Suprapubic skin (tissue), 4 donors: ENCODE results near the gene HASPIN. TPM values are rescaled to one million over a fixed set of nuclear protein-coding genes. Genes with fewer than 3 reads are reported as not detected.
"Not testable (repeated sequence)": the region's sequence is repeated elsewhere in the genome, so short reads cannot be mapped to it uniquely, and the experiment has no call there.

Source experiments
- DNase-seq, 2 donors: peaks; one replicate each; pipeline ENCODE4 v3.0.0-alpha.2; 2019; ENCODE audit warnings: low spot score in 2 of 2
- H3K27ac ChIP-seq: fragments of 200-600 bp; sonication (generic); one replicate; pipeline ENCODE4 v1.5.1; 2019
- H3K27me3 ChIP-seq: fragments of 200-600 bp; sonication (generic); one replicate; pipeline ENCODE4 v1.5.1; 2019
- H3K36me3 ChIP-seq: fragments of 200-600 bp; sonication (generic); one replicate; pipeline ENCODE4 v1.5.1; 2019
- H3K4me1 ChIP-seq: fragments of 200-600 bp; sonication (generic); one replicate; pipeline ENCODE4 v1.5.1; 2019
- H3K4me3 ChIP-seq: fragments of 200-600 bp; sonication (generic); one replicate; pipeline ENCODE4 v1.5.1; 2019; ENCODE audit warnings: mild to moderate bottlenecking
- H3K9me3 ChIP-seq: fragments of 200-600 bp; sonication (generic); one replicate; pipeline ENCODE4 v1.5.1; 2019
- EP300 ChIP-seq: sonication (generic); formaldehyde crosslinking; IDR thresholded peaks from one replicate; pipeline ENCODE4 v1.6.1; 2017; ENCODE audit warnings: antibody characterized with exemption
- POLR2A ChIP-seq, 2 donors: fragments of 450-650 bp; IDR thresholded peaks; one replicate each; pipeline ENCODE4 v1.6.1; 2017; ENCODE audit warnings: antibody characterized with exemption in 2 of 2, mild to moderate bottlenecking in 2 of 2, moderate library complexity in 2 of 2
- POLR2AphosphoS5 ChIP-seq, 3 donors: sonication (generic); formaldehyde crosslinking; IDR thresholded peaks; one replicate each; pipeline ENCODE4 v1.6.1; 2017; ENCODE audit warnings: antibody characterized with exemption in 3 of 3
- WGBS: methylation state at CpG from one replicate; pipeline ENCODE4 v1.1.5; 2018; 5-methylcytosine and 5-hydroxymethylcytosine counted together
- total RNA-seq, 4 donors: library from RNA; depleted of rRNA; stranded (reverse); fragments of >200 nt; gene quantifications; one replicate each; pipeline ENCODE4 v1.1.0, GENCODE V29; 2016
- TF ChIP-seq, protein P1 (sequence below), 2 donors: fragments of 200-600 bp in 1 of 2; fragments of 450-650 bp in 1 of 2; sonication (generic) in 1 of 2; IDR thresholded peaks; one replicate each; pipeline ENCODE4 v1.5.1; 2016 to 2019; ENCODE audit warnings: antibody characterized with exemption in 2 of 2, mild to moderate bottlenecking in 1 of 2, moderate library complexity in 1 of 2

HASPIN gene
- total RNA-seq, 4 donors from 2014 or later = 0.40 to 2.1 (median 1.8) TPM

DNA sequence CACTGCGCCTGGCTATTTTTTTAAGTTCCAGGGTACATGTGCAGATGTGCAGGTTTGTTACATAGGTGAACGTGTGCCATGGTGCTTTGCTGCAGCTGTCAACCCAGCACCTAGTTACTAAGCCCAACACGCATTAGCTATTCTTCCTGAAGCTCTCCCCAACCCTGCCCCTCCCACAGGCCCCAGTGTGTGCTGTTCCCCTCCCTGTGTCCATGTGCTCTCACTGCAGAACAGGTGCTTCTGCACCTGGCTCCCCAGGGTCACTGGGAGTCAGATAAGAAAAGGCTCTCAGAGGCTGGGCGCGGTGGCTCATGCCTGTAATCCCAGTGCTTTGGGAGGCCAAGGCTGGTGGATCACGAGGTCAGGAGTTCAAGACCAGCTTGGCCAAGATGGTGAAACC is 6.2 kb downstream of the HASPIN start:
- Histone ChIP-seq H3K4me1 (no peaks in the 10 kb centered on the region), H3K27ac (no peak overlapping the region), H3K36me3 (no peaks in the 10 kb centered on the region), H3K9me3 (no peaks in the 10 kb centered on the region), H3K27me3 (no peaks in the 10 kb centered on the region), H3K4me3 (no peak overlapping the region)
- TF ChIP-seq POLR2A (IDR thresholded peaks at IDR 0.05) = no peak
- no peak for TF ChIP-seq EP300
- TF ChIP-seq POLR2AphosphoS5 (IDR thresholded peaks at IDR 0.05) = no peak
- TF ChIP-seq, protein P1, sequence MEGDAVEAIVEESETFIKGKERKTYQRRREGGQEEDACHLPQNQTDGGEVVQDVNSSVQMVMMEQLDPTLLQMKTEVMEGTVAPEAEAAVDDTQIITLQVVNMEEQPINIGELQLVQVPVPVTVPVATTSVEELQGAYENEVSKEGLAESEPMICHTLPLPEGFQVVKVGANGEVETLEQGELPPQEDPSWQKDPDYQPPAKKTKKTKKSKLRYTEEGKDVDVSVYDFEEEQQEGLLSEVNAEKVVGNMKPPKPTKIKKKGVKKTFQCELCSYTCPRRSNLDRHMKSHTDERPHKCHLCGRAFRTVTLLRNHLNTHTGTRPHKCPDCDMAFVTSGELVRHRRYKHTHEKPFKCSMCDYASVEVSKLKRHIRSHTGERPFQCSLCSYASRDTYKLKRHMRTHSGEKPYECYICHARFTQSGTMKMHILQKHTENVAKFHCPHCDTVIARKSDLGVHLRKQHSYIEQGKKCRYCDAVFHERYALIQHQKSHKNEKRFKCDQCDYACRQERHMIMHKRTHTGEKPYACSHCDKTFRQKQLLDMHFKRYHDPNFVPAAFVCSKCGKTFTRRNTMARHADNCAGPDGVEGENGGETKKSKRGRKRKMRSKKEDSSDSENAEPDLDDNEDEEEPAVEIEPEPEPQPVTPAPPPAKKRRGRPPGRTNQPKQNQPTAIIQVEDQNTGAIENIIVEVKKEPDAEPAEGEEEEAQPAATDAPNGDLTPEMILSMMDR (IDR thresholded peaks at IDR 0.05) = no peak
- DNase-seq = no peak
- 89% methylated on average over 6 of the region's 6 CpGs for WGBS

DNA sequence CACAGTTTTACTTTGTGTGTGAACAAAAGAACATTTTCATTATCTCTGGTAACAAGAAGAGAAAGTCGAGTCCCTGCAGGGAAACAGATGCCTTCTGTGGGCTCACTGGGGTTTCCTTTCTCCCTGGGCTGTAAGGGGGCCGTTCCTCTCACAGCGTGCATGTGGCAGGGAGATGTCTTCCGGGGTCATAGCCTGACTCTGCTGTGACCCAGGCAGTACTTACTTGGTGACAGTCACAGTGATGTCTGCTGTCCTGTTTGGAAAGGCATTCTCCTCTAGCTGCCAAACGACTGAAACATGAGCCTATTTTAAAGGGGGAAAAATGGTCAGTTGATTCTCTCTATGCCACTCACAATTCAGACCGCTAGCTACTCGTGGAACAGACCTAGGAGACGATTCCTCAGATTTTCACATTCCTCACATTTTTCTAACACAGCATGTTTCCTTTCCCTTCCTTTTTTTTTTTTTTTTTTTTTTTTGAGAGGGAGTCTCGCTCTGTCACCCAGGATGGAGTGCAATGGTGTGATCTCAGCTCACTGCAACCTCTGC is 7.3 kb downstream of the HASPIN start:
- no peak for TF ChIP-seq POLR2A (IDR thresholded peaks at IDR 0.05)
- TF ChIP-seq POLR2AphosphoS5 (IDR thresholded peaks at IDR 0.05) = no peak
- TF ChIP-seq, protein P1 (IDR thresholded peaks at IDR 0.05) = no peak
- no peak for TF ChIP-seq EP300
- no peak for DNase-seq
- Histone ChIP-seq H3K9me3 (no peaks in the 10 kb centered on the region), H3K27ac (no peak overlapping the region), H3K36me3 (no peaks in the 10 kb centered on the region), H3K4me1 (no peaks in the 10 kb centered on the region), H3K27me3 (no peaks in the 10 kb centered on the region), H3K4me3 (no peak overlapping the region)
- WGBS = 50% methylated on average over 9 of the region's 9 CpGs

DNA sequence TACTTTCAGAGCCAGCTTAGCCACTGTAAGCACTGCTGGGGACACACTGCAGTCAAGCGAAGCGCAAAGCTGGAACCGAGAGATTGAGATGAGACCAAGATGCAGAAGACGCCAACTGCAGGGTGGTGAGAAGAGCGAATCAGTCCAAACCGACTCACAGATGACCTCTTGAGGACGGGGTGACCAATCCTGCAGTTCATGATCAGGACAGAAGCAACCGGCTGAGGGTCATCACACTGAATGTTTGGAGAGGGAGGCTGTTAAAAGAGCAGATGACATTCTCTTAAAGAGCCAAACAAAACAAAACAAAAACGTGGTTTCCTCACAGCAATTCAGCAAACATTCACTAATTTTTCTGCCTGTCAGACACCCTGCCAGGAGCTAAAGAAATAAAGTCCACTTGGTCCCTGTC is 8.5 kb downstream of the HASPIN start:
- Histone ChIP-seq H3K4me1 (no peaks in the 10 kb centered on the region), H3K27ac (no peak overlapping the region), H3K9me3 (no peaks in the 10 kb centered on the region), H3K4me3 (no peak overlapping the region), H3K27me3 (no peaks in the 10 kb centered on the region), H3K36me3 (no peaks in the 10 kb centered on the region)
- no peak for DNase-seq
- TF ChIP-seq POLR2A (IDR thresholded peaks at IDR 0.05) (no peak), POLR2AphosphoS5 (IDR thresholded peaks at IDR 0.05) (no peak), EP300 (no peak)
- TF ChIP-seq, protein P1 (IDR thresholded peaks at IDR 0.05) = no peak
- 69% methylated on average over 9 of the region's 9 CpGs for WGBS

DNA sequence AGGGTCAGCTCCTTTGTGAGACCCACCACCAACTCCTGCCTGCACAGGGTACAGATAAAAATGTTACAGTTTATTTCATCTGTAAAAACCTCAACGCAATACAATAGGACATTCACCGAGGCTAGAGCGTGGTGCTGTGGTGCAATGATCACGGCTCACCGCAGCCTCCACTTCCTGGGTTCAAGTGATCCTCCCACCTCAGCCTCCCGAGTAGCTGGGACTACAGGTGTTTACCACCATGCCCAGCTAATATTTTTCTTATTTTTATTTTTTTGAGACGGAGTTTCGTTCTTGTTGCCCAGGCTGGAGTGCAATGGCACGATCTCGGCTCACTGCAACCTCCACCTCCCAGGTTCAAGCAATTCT is 11.2 kb downstream of the HASPIN start:
- not testable (repeated sequence) for H3K36me3 ChIP-seq, DNase-seq, H3K4me3 ChIP-seq, H3K27me3 ChIP-seq, H3K9me3 ChIP-seq, H3K27ac ChIP-seq
- WGBS = 93% methylated on average over 10 of the region's 10 CpGs
- H3K4me1 ChIP-seq = peaks cover 18% of the 10 kb centered on the region

DNA sequence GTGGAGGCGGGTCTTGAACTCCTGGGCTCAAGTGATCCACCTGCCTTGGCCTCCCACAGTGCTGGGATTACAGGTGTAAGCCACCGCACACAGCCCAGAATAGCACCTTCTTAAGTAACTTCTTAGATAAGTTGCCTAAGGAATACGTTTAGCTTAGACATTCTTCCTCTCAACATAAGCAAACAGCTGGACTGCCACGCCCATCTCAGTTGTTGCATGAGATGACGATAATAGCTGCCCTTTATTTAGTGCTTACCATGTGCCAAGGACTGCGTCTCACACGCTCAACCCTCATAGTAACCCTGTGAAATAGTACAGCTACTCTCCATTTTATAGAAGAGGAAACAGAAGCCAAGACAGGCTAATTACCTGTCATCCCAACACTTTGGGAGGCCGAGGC is 11.8 kb downstream of the HASPIN start:
- H3K9me3 ChIP-seq = no peaks in the 10 kb centered on the region
- H3K4me1 ChIP-seq = peaks cover 18% of the 10 kb centered on the region
- WGBS = 66% methylated on average over 8 of the region's 8 CpGs
- no peak for DNase-seq
- no peaks in the 10 kb centered on the region for H3K27me3 ChIP-seq
- no peaks in the 10 kb centered on the region for H3K36me3 ChIP-seq
- no peak overlapping the region for H3K4me3 ChIP-seq
- TF ChIP-seq POLR2A (IDR thresholded peaks at IDR 0.05) (no peak), EP300 (no peak), POLR2AphosphoS5 (IDR thresholded peaks at IDR 0.05) (no peak)
- TF ChIP-seq, protein P1 (IDR thresholded peaks at IDR 0.05) = no peak
- no peak overlapping the region for H3K27ac ChIP-seq
